ENCODE measurements around the gene PIP5K1C.

PIP5K1C gene

DNA sequence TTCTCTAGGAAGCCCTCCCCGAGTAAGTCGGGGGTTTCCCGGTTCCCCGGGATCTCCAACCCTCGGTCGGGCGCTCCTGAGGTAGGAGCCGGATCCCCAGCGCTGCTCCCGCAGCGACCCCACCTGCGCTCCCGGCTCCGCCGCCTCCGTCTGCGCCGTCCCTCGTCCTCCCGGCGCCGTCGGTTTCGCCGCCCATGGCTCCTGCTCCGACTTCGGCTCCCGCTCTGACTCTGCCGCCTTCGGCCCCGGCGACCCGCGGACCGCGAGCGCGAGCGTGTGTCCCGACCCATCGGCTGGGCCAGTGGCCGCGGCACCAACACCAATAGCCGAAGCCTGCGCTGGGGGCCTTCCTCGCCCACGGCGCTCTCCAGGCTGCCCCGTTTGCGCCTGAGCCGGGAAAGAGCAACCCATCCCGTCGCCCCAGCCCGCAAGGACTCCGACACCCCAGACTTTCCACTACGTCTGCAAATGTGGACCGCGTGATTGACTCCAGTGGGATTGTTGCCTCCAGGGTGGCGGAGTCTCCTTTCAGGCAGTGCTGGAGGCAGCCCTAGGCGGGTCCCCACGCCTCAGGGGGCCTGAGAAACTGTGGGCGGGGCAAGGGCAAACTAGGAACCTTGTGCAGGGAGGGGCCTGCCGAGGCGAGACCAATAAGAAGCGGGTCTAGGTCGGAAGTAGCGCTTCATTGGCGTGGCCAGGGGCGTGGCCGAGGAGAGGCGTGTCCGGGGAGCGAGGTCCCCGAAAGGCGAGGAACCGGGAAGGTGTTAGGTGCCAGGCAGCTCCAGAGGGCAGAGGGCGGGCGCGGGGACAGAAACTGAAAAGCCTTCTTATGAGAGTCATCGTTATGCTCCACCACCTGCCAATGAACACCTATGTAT is 73.6 kb downstream of the PIP5K1C start, which contains the start of gene CACTIN:
Gene CACTIN (minus strand): TSS at position 318 of the 878 bp plus-strand sequence. CDS start 28 bp downstream, at position 290.
- Mint-ChIP-seq H3K27ac (peak within 1 kb of the TSS; percentile 93), H3K4me3 (peak within 1 kb of the TSS; percentile 93), H3K4me1 (peaks cover 34% of the 10 kb centered on the region), H3K27me3 (no peaks in the 10 kb centered on the region), H3K9me3 (no peaks in the 10 kb centered on the region), H3K36me3 (peaks cover 21% of the 10 kb centered on the region)
- ATAC-seq: peak; percentile 98

DNA sequence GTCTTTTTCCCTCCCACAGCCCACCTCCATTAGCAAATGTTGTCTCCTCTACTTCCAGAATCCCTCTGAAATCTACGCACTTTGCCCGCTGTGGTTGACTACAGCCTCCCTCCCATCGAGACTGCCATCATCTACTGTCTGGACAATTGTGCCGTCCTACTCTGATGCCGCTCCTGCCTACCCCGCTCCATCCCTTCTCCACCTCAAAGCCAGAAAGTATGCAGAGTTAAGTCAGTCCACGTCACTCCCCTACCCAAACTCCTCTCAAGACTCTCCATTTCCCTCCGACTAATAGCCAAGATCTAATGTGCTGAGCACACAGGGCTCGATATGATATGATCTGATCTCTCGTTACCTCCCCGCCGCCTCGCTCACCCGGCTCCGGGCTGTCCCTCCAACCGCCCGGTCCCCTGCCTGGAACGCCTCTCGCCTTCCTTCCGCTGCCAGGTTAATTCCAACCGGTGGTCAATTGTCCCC is 74.2 kb downstream of the PIP5K1C start:
- H3K9me3 Mint-ChIP-seq: no peaks in the 10 kb centered on the region
- H3K27ac Mint-ChIP-seq: peak overlapping the region; percentile 93
- H3K27me3 Mint-ChIP-seq: no peaks in the 10 kb centered on the region
- H3K36me3 Mint-ChIP-seq: peaks cover 27% of the 10 kb centered on the region
- ATAC-seq: peak; percentile 0
- peaks cover 34% of the 10 kb centered on the region for H3K4me1 Mint-ChIP-seq
- H3K4me3 Mint-ChIP-seq: peak overlapping the region; percentile 93

DNA sequence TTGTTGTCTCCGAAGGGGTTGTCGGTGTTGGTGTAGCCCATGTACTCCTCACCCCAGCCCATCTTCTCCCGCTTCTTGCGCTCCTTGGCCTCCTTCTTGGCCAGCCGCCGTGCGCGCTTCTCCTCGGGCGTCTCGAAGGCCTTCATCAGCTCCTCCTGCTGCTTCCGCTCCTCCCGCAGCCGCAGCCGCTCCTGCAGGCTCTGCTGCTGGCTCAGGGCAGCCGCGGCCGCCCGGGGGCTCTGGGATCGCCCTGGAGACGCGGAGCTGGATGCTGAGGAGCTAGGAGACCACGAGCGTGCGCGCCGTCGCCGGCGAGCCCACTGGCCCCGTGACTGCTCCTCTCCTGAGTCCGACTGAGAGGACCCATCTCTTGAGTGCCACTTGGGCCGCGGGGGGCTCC is 76.6 kb downstream of the PIP5K1C start:
- no peaks in the 10 kb centered on the region for H3K9me3 Mint-ChIP-seq
- H3K27ac Mint-ChIP-seq: no peak overlapping the region
- H3K36me3 Mint-ChIP-seq: peaks cover 31% of the 10 kb centered on the region
- no peak overlapping the region for H3K4me3 Mint-ChIP-seq
- no peak for ATAC-seq
- H3K27me3 Mint-ChIP-seq: no peaks in the 10 kb centered on the region
- H3K4me1 Mint-ChIP-seq: peaks cover 42% of the 10 kb centered on the region

DNA sequence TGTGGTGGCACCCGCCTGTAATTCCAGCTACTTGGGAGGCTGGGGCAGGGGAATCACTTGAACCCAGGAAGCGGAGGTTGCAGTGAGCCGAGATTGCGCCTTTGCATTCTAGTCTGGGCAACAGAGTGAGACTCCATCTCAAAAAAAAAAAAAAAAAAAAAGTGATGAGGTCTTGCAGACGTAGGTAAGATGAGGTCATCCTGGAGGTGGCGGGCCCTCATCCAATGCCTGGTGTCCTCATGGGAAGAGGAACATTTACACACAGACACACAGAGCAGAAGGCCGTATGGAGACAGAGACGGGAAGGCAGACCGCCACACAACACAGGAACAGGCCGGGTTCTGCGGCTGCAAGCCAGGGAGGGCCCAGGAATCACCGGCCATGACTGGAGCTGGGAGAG is 78.0 kb downstream of the PIP5K1C start:
- Mint-ChIP-seq H3K36me3 (peaks cover 36% of the 10 kb centered on the region), H3K27ac (no peak overlapping the region), H3K9me3 (no peaks in the 10 kb centered on the region), H3K27me3 (no peaks in the 10 kb centered on the region), H3K4me1 (peaks cover 53% of the 10 kb centered on the region), H3K4me3 (no peak overlapping the region)
- no peak for ATAC-seq

DNA sequence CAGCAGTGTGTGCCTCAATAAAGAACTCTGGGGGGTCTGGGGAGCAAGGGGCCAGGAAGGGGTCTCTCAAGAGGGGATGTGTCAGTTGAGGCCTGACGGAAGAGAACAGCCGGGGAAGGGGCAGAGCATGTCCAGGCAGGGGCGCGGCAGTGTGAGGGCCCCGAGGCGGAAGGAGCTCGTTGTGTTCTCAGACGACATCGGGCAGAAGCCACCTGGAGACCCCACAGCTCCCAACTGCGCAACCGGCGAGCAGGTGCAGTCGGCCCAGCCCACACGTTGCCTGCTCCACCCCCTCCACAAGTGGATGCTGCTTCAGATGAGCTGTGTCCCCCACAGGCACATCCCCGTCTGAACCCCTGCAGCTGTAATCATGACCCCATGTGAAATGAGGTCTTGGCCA is 78.6 kb downstream of the PIP5K1C start:
- Mint-ChIP-seq H3K9me3 (no peaks in the 10 kb centered on the region), H3K27me3 (no peaks in the 10 kb centered on the region), H3K4me3 (no peak overlapping the region), H3K36me3 (peaks cover 41% of the 10 kb centered on the region), H3K4me1 (peaks cover 51% of the 10 kb centered on the region), H3K27ac (no peak overlapping the region)
- no peak for ATAC-seq

DNA sequence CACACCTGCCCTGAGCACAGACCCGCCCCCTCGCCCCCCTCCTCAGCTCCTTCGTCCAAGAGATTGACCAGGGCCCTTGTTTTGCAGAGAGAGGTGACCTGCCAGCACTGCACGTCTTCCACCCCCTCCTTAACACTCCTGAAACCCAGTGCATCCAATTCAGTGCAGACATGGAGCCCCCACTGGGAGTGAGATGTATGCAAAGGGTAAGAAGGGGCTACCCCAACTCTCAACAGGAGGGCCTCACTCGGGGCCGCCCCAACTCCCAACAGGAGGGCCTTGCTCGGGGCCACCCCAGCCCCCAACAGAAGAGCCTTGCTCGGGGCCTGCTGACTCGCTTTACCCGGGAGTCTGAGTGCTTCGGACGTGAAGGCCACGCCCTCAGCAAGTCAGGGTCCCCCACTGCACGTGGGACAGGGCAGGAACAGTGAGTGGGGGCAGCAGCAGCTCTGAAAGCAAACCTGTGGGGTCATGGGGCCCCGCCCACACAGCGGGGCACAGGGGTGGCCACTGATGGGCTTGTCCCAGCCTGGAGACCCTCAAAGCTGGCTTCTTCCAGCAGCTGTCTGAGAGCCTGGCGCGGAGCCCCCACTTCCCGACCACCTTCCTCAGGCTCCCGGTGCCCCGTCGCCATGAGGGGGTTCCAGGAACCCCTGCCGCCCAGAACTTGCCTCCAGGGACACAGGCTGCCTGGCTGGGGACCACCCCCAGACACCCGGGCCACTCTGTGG is 79.3 kb downstream of the PIP5K1C start:
- Mint-ChIP-seq H3K36me3 (peaks cover 41% of the 10 kb centered on the region), H3K9me3 (no peaks in the 10 kb centered on the region), H3K4me3 (no peak overlapping the region), H3K27me3 (no peaks in the 10 kb centered on the region), H3K27ac (no peak overlapping the region), H3K4me1 (peaks cover 44% of the 10 kb centered on the region)
- no peak for ATAC-seq

DNA sequence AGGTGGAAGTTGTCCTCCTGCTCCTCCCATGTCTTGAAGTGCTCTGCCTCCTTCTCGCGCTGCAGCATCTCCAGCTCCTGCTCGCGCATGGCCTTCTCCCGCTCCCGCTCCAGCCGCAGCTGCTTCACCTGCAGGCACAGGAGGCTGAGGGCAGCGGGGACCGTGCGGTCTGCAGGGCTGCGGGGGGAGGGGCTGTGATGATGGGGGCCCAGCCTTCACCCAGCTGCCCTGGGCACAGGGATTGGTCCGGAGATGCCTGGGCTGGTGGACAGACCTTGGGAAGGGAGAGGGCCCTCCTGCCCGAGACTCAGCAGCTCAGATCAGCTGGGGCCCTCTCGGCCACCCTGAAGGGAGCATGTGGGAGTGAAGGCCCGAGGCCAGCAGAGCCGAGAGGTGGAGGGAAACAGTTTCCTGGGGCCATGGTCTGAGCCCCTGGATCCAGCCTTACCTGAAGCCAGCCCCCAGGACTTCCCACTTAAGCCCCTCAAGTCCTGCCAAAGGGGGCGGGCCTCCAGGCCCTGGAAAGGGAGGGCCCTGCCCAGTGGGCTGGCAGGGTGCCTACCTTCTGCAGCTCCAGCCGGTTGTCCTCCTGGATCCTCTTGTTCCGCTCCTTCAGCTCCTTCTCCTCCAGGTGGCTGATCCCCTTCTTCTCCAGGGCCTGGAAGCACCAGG is 80.0 kb downstream of the PIP5K1C start:
- peaks cover 40% of the 10 kb centered on the region for H3K4me1 Mint-ChIP-seq
- H3K36me3 Mint-ChIP-seq: peaks cover 45% of the 10 kb centered on the region
- ATAC-seq: no peak
- no peaks in the 10 kb centered on the region for H3K27me3 Mint-ChIP-seq
- no peak overlapping the region for H3K4me3 Mint-ChIP-seq
- no peak overlapping the region for H3K27ac Mint-ChIP-seq
- H3K9me3 Mint-ChIP-seq: no peaks in the 10 kb centered on the region

DNA sequence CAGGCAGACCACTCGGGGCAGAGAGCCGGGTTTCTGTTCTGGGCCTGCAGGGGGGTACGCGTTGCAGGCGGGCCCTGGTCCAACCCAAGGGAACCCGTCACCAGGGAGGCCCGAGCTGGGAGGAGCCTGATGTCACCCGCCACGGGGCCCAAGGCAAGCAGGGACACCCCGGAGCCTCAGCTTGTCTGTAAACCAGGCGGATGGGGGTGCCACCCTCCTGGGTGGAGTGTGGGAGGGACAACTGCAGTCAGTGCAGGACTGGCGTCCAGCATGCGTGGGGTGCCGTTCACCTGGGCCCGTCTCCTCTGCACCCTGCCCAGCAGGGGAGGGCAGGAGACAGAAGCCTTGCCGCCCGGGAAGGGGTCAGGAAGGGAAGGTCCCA is 80.6 kb downstream of the PIP5K1C start:
- Mint-ChIP-seq H3K36me3 (peaks cover 46% of the 10 kb centered on the region), H3K9me3 (no peaks in the 10 kb centered on the region), H3K4me1 (peaks cover 38% of the 10 kb centered on the region), H3K4me3 (no peak overlapping the region), H3K27ac (no peak overlapping the region), H3K27me3 (no peaks in the 10 kb centered on the region)
- no peak for ATAC-seq

DNA sequence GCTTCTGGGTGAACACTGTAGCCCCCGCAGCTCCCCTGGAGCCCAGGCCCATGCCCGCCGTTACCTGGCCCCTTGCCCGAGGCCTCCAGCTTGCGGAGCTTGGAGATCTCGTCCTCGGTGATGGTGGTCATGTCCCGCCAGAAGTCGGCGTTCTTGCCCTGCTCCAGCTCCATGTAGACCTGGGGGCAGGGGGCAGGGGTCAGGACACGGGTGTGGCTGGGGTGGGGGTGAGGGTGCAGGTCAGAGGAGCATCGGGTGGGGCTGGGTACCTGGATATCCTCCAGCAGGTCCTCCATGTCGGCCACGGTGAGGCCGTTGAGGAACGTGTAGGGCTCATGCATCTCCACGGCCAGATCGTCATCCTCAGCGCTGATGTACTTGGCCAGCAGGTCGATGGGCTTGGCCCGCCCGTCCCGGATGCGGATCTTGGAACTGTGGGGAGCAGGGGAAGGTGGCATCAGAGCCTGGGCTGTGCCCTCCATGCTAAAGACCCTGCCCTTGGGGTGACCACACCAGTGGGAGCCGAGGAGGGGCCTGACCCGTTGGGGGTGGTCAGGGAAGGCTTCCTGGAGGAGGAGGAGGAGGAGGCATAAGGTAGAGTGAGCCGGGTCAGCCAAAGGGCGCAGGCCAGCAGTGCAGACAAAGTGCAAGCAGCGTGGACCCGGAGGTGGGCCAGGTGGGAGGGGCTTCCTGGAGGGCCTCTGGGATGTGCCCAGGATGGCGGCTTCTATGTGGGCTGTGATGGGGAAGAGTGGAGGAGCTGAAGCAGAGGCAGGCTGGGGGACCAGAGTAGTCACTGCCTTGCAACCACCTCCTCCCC is 81.2 kb downstream of the PIP5K1C start:
- Mint-ChIP-seq H3K27me3 (no peaks in the 10 kb centered on the region), H3K4me3 (no peak overlapping the region), H3K9me3 (no peaks in the 10 kb centered on the region), H3K4me1 (peaks cover 32% of the 10 kb centered on the region), H3K27ac (no peak overlapping the region), H3K36me3 (peaks cover 46% of the 10 kb centered on the region)
- no peak for ATAC-seq

DNA sequence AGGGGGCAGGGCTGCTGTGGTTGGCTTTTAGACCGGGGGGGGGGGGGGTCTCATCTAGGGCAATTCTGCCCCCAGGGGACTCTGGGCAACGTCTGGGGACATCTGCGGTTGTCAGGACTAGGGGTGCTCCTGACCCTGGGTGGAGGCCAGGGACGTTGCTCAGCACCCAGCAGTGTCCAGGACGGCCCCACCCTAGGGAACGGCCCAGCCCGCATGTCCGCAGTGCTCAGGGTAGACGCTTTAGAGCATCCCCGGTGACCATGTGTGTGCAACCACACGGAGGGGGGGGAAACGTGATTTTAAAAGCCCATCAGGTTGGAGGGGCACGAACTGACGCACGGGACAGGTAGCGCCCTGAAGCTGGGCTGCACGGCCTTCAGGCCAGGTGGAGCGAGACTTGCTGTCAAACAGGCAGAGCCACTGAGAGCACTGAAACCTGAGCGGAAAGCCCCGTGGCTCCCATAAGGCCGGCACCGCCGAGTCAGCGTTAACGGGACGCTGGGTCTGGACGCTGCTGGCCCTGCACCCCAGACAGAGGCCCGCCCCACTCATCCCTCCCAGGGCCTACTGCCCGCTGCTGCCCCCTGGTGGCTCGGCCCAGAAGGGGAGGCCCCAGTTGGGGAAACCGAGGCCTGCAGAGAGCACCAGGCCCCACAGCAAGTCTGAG is 82.0 kb downstream of the PIP5K1C start:
- Mint-ChIP-seq H3K36me3 (peaks cover 51% of the 10 kb centered on the region), H3K9me3 (no peaks in the 10 kb centered on the region), H3K4me1 (peaks cover 29% of the 10 kb centered on the region), H3K27me3 (no peaks in the 10 kb centered on the region), H3K27ac (no peak overlapping the region), H3K4me3 (no peak overlapping the region)
- peak; percentile 75 for ATAC-seq

DNA sequence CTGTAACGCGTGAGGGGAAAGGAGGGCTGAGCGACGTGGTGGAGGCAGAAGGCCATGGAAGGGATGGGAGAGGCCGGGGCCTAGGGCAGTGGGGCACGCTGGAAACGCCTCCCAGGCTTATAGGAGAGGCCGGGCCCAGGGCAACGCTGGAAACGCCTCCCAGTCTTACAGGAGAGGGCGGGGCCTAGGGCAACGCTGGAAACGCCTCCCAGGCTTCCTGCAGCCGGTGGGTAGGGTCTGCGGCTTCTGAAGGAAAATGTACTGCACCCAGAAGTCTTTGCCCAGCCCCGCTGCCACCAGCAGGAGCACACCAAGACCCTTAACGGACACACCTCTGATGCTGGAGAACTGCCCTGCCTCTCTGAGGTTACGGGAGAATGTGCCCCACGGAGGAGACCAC is 82.8 kb downstream of the PIP5K1C start:
- Mint-ChIP-seq H3K27ac (no peak overlapping the region), H3K36me3 (peaks cover 48% of the 10 kb centered on the region), H3K9me3 (no peaks in the 10 kb centered on the region), H3K27me3 (no peaks in the 10 kb centered on the region), H3K4me3 (no peak overlapping the region), H3K4me1 (peaks cover 27% of the 10 kb centered on the region)
- ATAC-seq: no peak

DNA sequence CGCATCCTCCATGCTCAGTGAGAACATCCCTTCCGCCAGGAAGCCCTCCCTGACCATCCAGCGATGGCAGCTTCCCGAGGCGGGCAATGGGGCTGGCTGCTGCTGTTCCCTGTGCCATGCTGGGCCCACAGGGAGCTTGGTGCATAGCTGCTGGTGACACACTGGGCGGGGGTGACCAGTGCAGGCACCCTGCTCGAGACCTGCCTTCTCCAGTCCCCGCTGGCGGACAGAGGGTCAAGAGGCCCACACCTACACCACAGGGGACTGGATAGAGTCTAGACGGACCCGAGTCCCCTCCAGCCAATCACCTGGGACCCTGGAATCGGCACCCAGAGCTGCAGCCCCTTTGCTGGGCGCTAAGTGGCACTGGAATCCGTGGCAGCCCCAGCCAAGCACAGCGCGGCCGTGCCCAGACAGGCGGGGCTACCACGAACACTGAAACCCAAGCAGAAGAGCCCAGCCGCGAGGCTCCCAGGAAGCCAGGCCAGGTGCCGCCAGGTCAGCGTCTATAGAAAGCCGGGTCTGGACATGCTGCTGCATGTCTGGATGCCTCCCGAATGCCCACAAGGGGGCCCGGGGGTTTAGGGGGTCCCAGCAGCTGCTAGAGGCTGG is 84.6 kb downstream of the PIP5K1C start:
- no peak overlapping the region for H3K4me3 Mint-ChIP-seq
- ATAC-seq: no peak
- no peaks in the 10 kb centered on the region for H3K27me3 Mint-ChIP-seq
- no peaks in the 10 kb centered on the region for H3K9me3 Mint-ChIP-seq
- no peak overlapping the region for H3K27ac Mint-ChIP-seq
- H3K4me1 Mint-ChIP-seq: peaks cover 24% of the 10 kb centered on the region
- peaks cover 40% of the 10 kb centered on the region for H3K36me3 Mint-ChIP-seq

DNA sequence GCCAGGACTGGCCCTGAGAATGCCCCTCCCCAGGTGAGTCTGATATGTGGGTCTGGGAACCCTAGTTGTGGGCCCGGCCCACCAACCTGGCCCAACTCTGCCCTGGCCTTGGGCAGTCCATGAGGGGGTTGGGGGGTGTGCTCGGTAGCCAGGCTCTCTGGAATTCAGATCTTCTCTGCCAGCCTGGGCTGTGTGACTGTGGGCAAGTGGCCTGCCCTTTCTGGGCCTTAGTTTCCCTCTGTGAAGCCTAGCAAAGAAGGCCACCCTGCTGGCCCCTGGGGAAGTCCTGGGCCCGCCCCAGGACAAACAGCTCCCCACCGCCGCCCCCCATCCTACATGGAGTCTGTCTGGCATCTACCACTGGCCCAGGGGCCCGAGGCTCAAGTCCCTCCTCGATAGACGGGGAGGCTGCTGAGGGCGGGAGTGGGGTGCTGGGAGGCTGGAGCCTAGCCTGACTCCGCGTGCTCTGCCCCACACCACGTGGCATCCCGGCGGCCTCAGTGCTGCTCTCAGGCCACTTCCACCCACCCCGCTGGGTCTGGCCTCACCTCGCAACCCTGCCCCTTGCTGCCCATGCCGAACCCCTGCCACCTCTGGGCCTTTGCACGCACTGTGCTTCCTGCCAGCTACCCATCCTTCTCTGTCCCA is 85.3 kb downstream of the PIP5K1C start:
- Mint-ChIP-seq H3K36me3 (peaks cover 38% of the 10 kb centered on the region), H3K4me3 (no peak overlapping the region), H3K9me3 (no peaks in the 10 kb centered on the region), H3K27ac (no peak overlapping the region), H3K27me3 (no peaks in the 10 kb centered on the region), H3K4me1 (peaks cover 24% of the 10 kb centered on the region)
- ATAC-seq: no peak
